CMK (cell line): ENCODE data around the gene SEPTIN12.

Source experiments
- DNase-seq: peaks from one replicate; pipeline ENCODE4 v3.0.0-alpha.2; 2010; ENCODE audit warnings: low read depth

The SEPTIN12 gene, protein sequence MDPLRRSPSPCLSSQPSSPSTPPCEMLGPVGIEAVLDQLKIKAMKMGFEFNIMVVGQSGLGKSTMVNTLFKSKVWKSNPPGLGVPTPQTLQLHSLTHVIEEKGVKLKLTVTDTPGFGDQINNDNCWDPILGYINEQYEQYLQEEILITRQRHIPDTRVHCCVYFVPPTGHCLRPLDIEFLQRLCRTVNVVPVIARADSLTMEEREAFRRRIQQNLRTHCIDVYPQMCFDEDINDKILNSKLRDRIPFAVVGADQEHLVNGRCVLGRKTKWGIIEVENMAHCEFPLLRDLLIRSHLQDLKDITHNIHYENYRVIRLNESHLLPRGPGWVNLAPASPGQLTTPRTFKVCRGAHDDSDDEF

GRCh38 chr16:4787627-4788482 lies at the start of gene SEPTIN12:
SEPTIN12 (minus strand) TSS chr16:4788345; CDS start chr16:4787645, 700 bp downstream.
- no peak for DNase-seq

- DNase-seq, result no peak
These were observed 48.6 kb upstream of the SEPTIN12 start for GRCh38 chr16:4836727-4837126.

DNA sequence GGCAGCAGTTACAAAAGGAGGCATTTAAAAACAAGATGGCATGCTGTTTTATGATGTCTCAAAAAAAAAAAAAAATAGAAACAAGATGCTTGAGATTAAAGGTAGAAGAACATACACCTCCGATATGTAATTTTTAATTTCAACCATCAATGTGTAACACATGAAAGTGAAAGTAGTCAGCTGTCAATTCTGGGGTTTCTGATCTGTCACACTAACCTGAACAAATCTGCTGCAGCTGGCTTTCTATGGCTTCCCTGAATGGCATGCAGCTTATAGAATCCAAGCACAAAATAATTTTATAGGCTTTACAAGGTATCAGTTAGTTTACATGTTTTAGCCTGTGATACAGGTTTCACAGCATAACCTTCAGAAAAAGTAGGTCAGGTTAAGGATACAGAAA lies 45.4 kb upstream of the SEPTIN12 start:
- DNase-seq, result no peak

GRCh38 chr16:4832698-4833343 lies 44.7 kb upstream of the SEPTIN12 start:
- no peak for DNase-seq

GRCh38 chr16:4831616-4832015 lies 43.5 kb upstream of the SEPTIN12 start:
- no peak for DNase-seq

- no peak for DNase-seq
These were observed 42.3 kb upstream of the SEPTIN12 start for GRCh38 chr16:4830408-4830807.

GRCh38 chr16:4828567-4829321 lies 40.6 kb upstream of the SEPTIN12 start:
- no peak for DNase-seq

GRCh38 chr16:4826980-4827379 lies 38.8 kb upstream of the SEPTIN12 start:
- no peak for DNase-seq

GRCh38 chr16:4826526-4826925 lies 38.4 kb upstream of the SEPTIN12 start:
- no peak for DNase-seq

GRCh38 chr16:4825196-4825595 lies 37.1 kb upstream of the SEPTIN12 start:
- no peak for DNase-seq

DNA sequence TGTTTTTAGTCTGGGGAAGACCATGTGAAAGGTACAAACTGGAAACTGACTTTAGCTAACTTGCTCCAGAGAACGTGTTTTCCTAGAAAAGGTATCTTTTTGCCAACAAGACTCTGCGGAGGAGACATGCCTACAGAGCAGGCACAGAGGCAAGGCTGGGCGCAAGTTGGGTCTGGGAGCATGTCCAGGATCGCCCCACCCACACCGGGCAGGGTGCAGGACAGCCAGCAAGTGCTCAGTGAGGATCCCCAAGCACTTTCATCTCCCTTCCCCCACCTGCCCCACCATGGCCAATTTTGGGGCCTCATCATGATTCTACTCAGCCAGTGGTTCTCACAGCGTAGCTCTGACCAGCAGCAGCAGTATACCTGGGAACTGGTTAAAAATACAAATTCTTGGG lies 32.5 kb upstream of the SEPTIN12 start:
- no peak for DNase-seq

GRCh38 chr16:4814542-4815173 lies 26.5 kb upstream of the SEPTIN12 start:
- no peak for DNase-seq

GRCh38 chr16:4814046-4814445 lies 25.9 kb upstream of the SEPTIN12 start:
- no peak for DNase-seq

DNA sequence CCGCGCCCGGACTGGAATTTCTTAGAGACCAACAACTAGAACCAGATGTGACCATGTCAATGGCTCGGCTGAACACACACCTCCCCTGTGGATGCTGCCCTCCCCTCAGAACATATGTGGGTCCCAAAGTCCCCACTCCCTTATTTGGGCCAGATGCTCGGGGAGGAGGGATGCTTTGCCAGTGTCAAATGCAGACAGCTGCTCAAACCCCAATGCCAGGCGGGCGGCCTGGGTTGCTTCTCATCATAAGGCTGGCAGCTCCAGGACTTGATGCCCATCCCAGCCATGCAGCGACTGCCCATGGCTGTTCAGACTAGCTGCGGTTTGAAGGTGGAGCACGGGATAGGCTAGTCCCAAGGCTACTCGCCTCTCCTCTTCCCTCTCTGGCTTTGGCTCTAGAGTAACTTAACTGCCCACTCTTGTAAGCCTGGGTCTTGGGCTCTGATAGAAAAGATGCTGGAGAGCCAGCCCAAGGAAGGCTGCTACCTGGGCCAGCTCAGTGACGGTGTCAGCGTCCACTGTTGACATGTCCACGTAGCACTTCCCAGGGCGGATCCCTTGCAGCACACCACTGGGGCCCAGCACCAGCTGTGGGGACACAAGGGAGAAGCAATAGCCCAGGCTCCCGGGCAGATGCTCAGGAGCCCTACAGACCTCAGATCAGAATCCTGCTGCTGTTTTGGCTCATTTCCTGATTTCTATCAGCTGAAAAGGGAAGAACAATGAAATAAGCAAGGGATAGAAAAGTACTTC lies 25.3 kb upstream of the SEPTIN12 start:
- DNase-seq, result no peak

DNA sequence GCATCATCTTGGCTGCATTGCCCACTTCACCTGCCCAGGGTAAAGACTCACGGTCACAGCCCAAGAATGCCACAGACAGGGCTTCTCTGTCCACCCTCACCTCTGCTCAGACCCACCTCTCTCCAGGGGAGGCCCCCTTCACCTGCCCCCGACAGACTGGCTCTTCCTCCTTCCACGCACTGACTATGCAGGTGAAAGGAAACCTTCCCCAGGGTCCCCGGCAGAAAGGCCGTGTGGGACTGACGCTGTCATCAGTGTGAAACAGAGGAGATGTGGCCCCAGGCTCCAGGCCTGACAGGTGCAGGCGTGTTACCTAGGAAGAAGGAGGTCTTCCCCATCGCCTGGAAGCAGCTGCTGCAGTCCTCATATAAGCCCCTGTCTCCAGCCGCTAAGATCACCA lies 23.6 kb upstream of the SEPTIN12 start:
- no peak for DNase-seq

DNA sequence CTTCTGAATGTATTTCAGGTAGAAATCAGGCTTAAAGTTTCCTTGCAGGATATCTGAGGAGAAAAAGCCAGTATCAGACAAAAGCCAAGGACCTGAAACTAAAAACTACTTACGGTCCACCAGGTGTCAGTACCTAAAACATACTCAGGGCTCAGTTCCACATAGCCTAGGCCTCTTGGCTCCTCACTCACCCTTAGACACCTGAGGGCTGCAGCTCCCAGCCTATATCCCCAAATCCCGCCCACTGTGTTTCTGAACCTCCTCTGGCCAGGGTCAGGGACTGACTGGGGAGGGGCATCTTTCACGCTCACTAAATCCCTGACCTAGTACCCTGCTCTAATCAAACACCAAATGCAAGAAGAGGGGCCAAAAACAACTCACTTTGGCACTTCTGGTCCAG lies 23.1 kb upstream of the SEPTIN12 start:
- DNase-seq, result no peak

DNA sequence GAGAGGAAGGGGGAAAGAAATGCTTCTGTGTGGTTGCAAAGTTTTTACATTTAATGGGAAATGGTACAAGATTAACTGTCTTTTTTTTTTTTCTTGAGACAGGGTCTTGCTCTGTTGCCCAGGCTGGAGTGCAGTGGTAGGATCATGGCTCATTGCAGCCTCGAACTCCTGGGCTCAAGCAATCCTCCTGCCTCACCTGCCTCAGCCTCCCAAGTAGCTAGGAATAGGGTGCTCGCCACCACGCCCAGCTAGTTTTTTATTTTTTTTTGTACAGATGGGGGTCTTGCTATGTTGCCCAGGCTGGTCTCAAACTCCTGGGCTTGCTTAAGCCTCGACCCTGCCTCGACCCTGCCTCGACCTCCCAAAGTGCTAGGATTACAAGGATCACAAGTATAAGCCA lies 18.1 kb upstream of the SEPTIN12 start:
- no peak for DNase-seq

DNA sequence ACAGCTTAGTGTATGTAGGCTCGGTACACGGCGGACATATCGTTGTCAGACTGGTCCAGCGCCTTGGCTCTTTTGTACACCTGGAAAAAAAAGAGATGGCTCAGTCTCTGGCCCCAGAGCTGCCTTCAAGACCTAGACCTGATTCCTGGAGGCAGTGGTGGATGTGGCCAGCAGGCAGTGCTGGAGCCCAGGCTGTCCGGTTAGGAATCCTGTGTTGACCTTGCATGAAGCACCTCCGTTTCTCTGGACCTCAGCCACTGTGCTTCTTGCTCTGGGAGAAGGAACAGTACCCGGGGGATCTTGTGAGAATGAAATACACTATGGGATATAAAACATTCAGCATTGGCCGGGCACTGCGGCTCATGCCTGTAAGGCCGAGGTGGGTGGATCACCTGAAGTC lies 17.1 kb upstream of the SEPTIN12 start:
- no peak for DNase-seq

DNA sequence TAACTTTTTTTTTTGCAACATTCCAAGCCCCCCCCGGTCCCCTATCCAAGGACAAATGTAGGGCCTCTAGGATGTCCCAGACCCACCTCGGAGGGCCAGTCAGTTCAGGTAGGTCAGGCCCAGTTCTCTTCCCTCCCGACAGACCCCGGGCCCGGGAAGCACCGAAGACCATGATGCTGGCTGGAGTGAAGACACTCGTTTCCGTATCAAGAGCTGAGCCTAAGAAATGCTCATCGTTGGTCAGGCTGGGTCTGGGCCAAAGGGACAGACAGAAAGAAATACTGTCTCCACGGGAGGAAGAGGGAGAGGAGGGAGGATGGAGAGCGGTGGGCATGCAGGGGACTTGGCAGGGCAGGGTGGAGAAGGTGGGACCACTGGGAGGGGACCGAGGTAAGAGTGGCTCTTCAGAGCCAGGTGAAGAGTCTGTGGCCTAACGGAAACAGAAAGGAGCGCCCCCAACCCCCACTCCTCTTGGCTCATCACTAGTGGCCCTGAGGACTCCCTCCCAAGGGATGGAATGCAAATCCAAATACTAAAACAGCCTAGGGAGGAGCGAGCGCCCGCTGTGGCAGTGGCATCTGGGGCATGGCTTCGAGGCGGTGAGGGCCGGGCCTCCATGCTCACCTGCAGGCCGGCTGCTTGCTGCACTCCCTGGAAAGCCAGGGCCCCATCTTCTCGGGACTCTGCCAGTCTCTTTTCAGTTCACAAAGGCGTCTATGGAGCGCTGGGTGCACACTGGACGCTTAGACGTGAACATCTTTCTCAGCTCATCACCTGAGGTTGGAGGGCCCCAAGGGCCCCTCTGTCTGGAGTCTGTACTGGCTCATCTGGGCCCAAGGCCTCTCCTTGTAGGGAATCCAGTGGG lies 16.0 kb upstream of the SEPTIN12 start:
- DNase-seq, result no peak

GRCh38 chr16:4803401-4803844 lies 15.3 kb upstream of the SEPTIN12 start:
- no peak for DNase-seq
